DMS53 treated with DMSO at 0.1 percent for 48 hours (cell line): ENCODE results near the gene TNNI3K.

Experiments
- DNase-seq: peaks from one replicate; lab custom pipeline; 2025; ENCODE audit not compliant: unreplicated experiment; lab: John Stamatoyannopoulos, UW

The TNNI3K gene

DNA sequence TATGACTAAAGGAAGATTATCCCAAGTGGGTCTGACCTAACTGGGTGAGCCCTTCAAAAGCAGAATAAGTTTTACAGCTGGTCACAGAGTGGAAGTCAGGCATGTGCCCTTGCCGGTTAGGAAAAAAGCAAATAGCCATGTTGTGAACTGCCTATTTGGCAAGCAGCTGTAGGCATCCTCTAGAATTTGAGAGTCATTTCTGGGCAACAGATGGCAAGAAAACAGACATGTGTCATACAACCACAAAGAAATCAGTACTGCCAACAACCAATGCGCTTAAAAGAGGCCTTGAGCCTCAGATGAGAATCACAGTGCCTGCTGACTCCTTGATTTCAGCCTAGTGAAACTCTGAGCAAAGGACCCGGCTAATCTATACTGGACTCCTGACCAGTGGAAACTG, 250.4 kb downstream of the TNNI3K start:
- DNase-seq: no peak

DNA sequence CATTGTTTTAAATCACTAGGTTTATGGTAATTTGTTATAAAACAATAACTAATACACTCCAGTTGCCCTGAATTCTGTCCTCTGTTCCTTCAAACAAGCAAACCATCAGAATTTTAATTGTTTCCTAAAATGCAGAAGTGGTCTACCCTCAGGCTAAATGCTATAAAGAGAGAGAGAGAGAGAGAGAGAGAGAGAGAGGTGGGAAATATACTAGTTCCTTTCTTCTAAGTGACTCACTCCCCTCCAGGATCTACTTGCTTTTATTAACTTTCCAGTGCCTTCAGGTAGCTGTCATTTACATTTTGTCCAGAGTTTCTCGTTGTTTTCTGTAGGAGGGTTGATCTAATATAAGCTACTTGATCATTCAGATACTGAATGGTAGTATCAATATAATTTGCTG, 250.8 kb downstream of the TNNI3K start:
- no peak for DNase-seq

DNA sequence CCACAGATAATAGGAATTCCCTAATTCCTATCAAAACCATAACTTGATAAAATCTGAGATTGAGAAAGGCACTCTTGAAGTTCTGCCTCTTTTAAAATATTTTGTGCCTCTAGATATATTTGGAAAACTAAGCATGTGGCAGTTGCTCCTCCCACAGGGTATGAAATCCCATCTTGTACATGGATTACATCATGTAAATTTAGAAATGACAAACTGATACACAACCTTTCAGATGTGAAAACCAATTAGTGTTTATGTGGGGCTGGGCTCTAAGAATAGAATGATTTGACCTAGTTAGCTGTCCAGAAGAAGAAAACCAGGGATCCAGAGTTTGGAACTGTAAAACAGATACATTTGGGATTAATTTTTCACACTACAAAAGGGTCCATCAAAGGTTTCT, 261.5 kb downstream of the TNNI3K start:
- DNase-seq: no peak

DNA sequence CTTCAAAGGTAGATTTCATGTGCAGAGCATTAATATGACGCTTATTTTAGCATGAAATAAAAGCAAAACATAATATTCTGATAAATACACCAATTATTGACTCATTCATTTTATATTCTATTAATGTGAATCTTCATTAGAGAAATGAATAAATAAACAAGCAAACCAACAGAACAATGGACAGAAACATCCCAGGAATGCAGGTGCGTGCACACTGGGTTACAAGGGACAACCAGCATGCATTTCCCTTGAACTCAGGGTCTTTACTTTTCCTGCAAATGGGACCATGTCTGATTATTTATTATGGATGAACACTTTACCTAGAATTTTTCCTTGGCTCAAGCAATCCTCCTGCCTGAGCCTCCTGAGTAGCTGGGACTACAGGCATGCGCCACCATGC, 263.7 kb downstream of the TNNI3K start:
- no peak for DNase-seq

DNA sequence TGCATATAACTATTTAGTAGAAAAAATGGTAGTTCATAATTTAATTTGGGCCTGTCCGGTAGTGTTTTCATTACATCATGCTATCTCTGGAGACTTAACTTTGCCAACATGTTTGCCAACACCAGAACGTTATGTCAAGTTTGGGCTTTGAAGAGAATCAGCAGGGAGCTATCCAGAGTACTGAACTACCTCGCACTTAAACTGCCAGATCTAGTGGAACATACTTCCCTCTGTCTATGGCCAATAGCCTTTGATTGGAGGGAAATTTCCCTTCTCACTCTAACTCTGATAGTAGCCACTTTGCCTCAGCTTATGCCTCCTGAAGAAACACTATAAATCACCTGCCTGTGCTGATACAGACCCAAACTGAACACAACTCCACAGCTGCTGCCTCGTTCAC, 267.2 kb downstream of the TNNI3K start:
- no peak for DNase-seq

DNA sequence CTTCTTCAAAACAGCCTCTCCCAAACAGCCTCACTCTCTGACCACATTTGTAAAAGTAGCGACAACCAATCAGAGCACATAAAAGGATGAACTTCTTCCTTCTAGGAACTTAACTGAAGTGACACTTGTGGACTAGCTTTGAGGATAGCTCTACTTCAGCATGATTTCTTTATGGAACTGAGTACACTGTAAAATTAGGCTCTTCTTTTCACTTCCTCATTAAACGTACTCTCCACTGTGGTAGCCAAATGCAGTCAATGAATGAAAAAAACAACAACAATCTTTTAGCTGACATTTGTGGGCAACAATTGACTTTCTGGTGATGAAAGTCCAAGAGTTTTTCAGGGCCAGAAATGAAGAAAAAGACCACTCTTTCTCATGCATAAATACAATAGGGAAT, 267.7 kb downstream of the TNNI3K start:
- no peak for DNase-seq

DNA sequence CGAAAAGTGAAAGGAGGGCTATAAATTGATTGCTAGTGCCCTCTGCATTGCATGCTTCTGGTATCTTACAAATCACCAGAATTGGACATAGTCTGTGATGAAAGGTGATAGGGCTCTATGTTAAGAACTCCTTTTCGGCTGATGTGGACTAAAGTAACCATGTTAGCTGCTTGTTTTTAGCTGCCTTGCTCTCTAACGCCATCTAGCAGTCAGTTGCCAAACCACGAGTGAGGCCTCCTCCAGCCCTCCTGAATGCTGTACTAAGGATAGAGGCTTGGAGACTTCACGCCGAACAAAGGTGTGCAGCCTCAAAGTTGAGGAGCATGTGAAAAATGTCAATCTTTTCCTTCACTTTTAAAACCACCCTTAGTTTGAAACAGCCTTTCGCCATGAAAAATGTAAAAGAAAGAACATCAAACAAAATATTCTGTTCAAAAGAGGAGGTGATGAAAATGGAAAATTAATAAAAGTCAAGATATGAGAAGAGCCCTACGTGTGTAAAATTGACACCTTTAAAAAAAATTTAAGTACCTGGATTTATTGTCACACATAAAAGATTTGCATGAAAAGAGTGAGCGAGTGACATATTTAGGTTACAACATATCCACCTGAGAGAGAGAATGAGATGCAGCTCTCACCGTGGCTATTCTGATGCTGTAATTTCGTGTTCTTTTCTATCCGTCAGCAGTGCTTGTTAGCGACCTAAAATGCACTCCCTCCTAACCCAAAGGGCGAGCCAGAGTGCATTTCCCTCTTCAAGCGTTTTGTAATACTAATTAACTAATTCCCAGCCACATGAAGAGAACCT, 269.1 kb downstream of the TNNI3K start:
- DNase-seq: peak; percentile 76

DNA sequence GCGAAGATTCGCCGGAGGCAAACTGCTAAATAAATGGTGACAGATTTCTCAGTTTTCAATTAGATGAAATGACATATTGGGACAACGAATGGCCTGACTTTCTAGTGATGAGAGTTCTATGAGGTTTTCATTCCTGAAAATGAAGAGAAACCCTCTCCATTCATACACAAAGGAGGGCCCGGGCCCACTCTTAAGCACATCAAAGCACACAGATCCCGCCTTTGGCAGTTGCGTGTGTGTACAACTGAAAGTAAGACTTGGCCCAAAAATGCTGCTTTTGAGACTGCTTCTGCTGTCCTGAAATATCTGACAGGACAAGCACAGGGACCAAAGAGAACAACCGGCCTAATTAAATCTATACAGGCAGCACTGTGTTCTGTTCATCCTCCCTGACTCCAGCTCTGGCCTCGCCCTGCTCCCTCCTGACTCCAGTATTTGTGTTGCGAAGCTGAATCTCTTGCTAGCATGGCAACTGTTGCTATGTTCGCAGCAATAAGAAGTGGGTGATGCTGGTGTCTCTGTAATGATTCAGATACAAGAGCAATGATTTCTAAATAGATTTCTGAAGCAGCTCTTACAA, 269.8 kb downstream of the TNNI3K start:
- no peak for DNase-seq

DNA sequence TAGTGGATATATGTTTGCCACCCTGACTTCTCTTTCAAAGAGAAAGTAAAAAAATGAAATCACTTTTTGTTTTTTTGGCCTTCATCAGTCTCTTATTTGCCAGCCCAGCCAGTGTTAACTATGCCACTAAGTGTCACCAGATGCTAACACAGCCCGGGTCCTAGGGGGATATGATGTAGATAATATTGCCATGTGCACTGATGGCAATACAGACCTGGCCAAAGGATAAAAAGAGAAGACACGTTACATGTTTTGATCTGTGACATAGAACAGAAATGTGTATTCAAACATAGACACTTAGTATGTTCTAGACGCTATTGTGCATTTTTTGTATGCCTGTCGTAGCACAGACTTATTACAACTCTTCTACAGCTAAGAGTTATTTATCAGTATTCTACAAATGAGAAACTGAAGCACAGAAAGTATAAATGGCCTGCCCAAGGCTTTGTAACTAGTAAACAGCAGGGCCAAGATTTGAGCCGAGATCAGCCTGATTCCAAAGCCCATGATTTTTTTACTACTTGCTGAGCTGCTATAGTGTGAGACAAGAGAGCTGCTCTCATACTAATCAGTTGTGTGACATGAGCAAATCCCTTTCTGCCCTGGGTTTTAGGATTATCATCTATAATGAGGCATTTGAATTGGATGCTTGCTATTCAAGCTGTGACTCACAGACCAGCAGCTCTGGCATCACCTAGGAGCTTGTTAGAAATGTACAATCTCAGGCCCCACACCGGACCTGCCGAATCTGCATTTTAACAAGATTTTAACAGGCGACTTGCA, 270.9 kb downstream of the TNNI3K start:
- no peak for DNase-seq

DNA sequence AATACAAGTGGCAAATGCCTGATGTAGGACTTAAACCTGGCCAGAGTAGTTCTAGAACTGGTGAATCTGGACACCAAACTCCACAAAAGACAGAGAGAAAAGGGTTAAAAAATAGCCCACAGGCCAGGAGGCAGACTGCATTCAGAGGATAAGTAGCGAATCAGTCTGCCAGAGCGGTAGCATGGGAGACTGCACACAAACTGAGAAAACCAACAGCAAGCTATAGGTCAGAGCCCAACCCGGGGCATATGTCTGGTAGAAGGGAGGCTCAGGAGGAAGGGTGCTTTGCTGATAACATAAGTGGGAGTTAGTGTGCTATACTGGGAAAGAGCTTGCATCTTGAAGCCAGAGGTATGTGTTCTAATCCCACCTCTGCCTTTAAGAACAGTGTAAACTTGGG, 273.3 kb downstream of the TNNI3K start:
- DNase-seq: no peak

DNA sequence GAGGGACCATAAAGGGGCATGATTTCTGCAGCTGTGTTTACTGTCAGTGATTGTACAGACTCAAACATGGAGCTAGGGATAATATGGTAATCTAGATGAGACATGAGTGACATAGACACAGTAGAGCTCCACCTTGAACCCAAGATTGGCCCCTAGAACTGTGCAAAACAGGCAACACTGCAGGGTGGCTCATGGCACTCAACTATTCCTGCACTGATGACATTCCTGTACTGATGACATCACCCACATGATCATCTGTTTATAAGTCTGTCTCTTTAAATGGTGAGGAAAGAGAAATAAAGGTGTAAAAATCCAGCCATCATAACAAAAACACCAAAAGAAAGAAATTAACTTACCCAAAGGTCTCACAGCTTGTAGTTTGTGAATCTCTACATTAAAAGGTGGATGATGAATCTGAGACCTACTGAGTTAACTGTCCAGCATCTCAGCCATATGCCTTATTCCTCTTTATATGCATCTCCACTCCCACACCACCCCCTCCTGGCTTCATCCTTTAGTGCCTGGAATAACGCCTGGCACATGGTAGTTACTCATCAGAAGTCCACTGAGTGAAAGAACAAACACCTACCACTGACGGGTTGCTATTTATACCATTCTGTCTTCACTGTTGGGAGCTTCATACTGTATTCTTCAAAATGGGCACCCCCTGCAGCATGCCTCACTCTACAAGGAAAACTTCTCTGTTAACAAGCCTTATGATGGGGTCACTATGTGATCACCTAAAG, 277.2 kb downstream of the TNNI3K start, which contains the start of gene LRRC53:
LRRC53 (minus strand) TSS at position 442 of the 746 bp plus-strand sequence. CDS start 29,262 bp downstream, outside the sequence.
- no peak for DNase-seq

DNA sequence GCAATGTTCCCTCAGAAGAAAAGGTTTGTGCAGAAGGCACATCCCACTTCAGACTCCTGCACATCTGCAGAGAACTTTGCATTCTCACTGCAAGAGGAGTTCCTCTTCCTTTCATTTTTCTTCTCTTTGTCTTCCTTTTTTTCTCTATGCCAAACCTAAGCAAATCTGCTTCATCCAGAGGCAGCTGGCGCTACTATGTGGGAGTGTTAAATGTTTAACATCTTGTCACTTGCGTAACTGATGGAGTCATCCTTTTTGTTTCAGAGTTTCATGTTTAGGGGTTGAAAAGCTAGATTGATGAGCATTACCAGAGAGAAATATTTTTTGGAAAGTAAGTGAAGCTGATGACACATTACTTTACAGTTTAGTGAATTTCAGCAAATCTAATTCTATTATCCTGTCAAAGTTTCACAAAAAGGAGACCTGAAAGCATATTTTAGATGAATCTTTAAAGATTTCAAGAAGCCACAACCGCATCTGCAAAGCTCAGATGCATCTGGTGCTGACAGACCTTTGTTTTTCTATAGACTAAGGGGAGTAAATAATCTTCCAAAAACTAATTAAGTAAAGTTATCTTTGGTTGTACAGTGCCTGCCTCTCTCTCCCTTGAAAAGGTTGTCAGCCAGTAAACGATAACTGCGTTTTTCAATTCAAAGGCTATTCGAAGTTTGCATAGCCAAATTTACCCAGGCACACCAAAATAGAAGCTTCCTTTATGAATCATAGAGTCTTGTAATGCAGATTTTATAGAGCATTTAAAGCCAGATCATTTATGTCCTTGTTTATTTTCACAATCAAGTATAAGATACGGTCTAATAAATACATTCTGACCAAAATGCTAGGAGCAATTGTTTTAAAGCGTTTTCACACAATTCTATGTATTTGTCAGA, 278.5 kb downstream of the TNNI3K start:
- DNase-seq: no peak

DNA sequence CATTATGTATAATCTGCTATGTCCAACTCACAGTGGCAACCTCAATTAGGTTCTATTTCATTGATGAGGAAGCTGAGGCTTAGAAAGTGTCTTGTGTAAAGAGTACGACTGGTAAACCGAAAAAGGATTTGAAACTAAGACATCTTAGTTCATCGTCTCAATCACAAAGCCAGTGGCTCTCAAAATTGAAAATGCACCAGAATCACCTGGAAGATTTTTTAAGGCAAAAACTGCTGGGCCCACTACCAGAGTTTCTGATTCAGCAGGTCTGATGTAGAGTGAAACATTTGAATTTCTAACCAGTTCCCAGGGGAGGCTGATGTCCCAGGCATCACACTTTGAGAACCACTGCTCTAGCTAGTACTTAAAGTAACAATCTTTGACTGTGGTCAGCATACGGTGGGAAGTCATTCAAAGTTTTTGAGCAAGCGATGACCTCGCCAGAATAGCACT, 282.4 kb downstream of the TNNI3K start:
- no peak for DNase-seq

DNA sequence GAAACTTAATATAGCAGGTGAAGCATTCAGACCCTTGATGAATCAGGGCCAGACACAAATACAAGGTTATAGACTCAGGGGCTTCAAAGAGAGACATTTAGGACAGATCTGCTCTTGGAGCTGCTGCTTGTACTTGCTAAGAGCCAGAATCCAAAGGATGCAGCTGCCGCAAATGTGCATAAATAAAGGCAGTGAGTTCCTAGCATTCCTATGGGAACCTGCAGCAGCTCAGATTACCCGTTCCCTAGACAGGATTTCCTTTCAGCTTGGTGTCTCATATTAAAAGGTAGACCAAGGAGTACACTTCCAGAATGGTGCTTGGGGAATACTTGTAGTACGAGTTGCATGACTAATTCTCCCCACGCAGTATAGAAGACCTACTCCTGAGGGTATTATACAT, 287.0 kb downstream of the TNNI3K start:
- DNase-seq: no peak

DNA sequence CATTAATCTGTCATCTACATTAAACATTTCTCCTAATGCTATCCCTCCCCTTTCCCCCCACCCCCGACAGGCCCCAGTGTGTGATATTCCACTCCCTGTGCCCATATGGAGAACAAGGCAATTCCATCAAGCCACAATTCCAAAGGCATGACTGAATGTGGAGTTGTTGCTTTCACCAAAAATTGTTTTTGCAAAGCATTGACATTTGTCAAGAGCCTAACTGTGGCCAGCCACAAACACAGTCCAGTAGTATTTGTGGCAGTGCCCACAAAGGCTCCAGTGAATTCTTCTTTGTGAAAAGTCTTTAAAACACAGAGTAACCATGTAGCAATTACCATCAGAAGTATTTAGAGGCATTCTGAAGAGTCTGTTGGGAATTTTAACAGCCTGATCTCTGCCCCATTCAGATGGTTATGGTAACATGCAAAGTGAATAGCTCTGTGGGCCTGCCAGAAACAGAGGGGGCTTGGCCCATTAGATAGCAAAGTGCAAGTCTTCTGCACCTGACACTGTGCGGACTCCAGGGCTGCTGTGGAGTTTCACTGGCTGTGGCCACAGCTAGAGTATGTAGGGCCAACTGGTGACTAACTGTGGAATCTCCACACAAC, 288.8 kb downstream of the TNNI3K start:
- no peak for DNase-seq

DNA sequence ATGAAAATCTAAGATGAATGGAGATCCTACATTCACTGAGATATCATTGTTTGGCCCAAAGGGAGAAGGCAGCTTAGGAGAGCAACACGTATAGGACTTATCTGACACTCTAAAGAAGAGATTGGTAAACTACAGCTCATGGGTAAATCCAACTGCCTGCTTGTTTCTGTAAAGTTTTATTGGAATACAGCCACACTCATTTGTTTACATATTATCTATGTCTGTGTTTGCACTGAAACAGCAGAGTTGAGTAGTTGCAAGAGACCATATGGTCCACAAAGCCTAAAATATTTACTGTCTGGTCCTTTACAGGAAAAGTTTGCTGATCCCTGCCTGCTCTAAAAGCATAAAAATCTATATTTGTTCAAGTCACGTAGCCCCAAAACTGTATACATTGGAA, 291.5 kb downstream of the TNNI3K start:
- peak; percentile 74 for DNase-seq

DNA sequence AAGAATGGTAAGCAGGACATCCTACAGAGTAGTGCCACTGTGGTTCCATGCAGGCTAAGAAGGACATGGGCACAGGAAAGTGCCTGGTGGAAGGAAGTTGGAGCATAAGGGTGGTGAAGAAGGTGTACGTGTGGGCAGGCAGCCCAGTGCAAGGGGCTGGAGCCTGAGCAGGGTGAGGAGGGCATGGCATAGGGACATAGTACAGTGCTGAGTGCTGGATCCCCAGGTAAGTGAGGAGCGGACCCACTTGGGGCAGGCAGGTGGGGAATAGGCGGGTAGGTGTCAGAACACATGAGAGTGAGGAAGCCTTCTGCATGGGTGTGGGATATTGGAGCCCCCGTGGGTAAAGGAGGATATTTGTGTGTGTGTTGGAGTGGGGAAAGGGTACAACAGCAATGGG, 292.9 kb downstream of the TNNI3K start:
- DNase-seq: no peak

DNA sequence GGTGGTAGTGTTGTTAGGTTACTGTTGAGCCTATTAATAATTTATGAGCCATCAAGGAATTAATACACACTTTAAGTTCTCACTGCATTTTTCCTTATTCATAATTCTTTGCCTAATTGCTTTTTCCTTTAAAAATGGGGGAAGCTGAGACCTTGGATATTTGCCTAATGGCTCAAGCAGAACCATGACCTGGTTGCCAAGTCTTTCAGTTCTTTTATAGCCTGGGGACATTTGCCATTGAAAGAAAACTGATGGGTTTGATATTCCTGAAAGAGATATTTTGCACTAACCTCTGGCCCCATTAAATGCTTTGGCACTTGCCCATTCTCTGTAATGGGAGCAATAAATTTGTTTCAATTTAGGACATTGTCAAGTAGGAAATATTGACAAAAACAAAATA, 295.7 kb downstream of the TNNI3K start:
- DNase-seq: no peak

DNA sequence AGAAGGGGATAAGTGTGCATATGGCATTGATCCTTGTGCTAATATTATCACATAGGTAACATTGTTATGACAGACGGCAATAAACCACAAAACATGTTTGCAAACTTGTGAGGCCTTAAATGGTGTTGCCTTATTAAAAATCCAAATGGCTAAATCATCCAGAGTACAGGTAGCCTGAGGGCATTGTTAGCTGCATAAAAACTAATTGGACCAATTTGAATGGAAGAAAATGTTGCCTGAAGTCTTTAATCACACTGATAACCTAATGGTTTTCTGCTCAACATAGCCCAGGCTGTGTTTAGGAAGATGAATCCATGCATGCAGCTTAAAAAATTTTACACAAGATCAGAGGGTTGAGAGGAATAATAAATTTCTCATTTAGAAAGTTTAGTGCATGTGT, 296.6 kb downstream of the TNNI3K start:
- DNase-seq: no peak

DNA sequence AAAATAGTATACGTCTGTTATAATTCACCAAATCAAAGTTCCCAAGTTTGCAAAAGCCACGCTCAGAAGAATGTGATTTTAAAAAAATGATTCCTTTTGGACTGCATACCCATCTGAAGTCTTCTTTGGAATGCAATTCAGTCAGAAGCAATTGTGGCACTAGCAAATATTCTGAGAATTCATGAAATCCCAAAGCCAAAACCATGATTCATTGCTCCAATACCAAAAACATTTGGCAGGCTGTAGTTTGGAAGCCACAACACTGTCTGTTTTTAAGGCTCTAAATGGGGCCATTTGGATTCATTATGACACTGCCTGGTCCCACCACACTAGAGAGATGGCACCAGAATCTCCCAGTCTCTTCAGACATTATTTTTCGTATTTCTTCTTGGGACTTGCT, 299.1 kb downstream of the TNNI3K start:
- DNase-seq: no peak
